A549 (cell line): Measurements from ENCODE around the gene GNB1L.

Experiments used
- CEBPB ChIP-seq, 2 experiments: fragments of >200 bp in 1 of 2; sonication (Bioruptor Twin) in 1 of 2; formaldehyde crosslinking in 1 of 2; IDR thresholded peaks; 2 replicates each; pipeline ENCODE4 v1.6.1; 2012 to 2016
- MAZ ChIP-seq: fragments of 150-350 bp; IDR thresholded peaks from 2 replicates; pipeline ENCODE4 v1.6.1; 2014; ENCODE audit warnings: antibody characterized with exemption, low read depth, low read length, borderline replicate concordance
- MYC ChIP-seq: IDR thresholded peaks from 2 replicates; pipeline ENCODE4 v1.6.1; 2012; ENCODE audit warnings: mild to moderate bottlenecking, inconsistent platforms, low read length, improper control_type of control experiment, borderline replicate concordance
- POLR2A ChIP-seq: IDR thresholded peaks from 2 replicates; pipeline ENCODE4 v1.6.1; 2012; ENCODE audit warnings: mild to moderate bottlenecking, low read length
- RAD21 ChIP-seq, 2 experiments: fragments of >200 bp in 1 of 2; sonication (Bioruptor Twin) in 1 of 2; formaldehyde crosslinking in 1 of 2; IDR thresholded peaks in 1 of 2; conservative IDR thresholded peaks in 1 of 2; 2 replicates in 1 of 2; 3 replicates in 1 of 2; pipeline ENCODE4 v1.6.1; 2012 to 2018; ENCODE audit warnings: inconsistent platforms in 1 of 2
- SREBF2 ChIP-seq: fragments of 450-650 bp; IDR thresholded peaks from 2 replicates; pipeline ENCODE4 v1.6.1; 2014; ENCODE audit warnings: mild to moderate bottlenecking, moderate library complexity
- ZNF302 ChIP-seq: fragments of 250-450 bp; sonication (Bioruptor Pico); IDR thresholded peaks from 2 replicates; pipeline ENCODE4 v1.9.0; 2021; ENCODE audit warnings: inconsistent platforms, mild to moderate bottlenecking, moderate library complexity
- TF ChIP-seq, protein P1 (sequence below): IDR thresholded peaks from 2 replicates; pipeline ENCODE4 v1.6.1; 2012
- TF ChIP-seq, protein P2 (sequence below): fragments of >200 bp; sonication (Bioruptor Twin); formaldehyde crosslinking; IDR thresholded peaks from 3 replicates; pipeline ENCODE4 v1.5.1; 2016
- TF ChIP-seq, protein P3 (sequence below): IDR thresholded peaks from 2 replicates; pipeline ENCODE4 v1.6.1; 2012

DNA sequence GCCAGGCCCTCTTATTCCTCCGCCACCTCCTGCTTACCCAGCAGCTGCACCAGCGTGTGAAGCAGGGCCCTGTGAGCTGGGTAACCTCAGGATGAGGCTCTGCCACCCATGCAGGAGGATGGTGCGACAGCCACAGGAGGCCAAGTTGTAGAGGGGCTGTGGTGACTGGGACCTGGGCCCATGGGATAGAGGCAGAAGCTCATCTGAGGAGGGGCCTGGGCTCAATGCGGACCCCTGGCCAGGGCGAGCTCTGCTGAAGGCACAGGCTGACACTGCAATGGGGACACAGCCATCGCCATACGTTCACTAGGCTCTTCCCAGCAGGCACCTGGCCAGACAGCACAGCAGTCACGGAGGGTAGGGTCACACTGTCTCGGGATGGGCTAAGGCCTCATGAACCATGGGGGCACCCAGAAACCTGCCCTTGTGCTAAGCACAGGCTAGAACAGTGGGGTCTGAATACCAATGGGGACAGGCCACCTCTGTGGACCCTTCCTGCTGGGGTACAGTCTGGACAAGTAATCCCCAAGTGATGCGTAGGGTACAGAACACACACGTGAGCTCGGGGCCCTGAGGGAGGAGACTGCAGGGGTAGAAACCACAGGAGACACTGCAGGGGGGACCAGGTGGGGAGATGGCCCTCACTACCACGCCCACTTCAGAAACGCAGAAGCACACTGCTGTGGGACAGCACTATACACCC, 35.3 kb downstream of the GNB1L start:
- TF ChIP-seq POLR2A (no peak), ZNF302 (no peak), CEBPB (IDR thresholded peaks at IDR 0.05) (no peak), SREBF2 (no peak), MAZ (no peak), MYC (no peak), RAD21 (conservative IDR thresholded peaks at IDR 0.05 in 1 of 2, IDR thresholded peaks at IDR 0.05 in 1 of 2) (no peak)
- TF ChIP-seq, protein P1, sequence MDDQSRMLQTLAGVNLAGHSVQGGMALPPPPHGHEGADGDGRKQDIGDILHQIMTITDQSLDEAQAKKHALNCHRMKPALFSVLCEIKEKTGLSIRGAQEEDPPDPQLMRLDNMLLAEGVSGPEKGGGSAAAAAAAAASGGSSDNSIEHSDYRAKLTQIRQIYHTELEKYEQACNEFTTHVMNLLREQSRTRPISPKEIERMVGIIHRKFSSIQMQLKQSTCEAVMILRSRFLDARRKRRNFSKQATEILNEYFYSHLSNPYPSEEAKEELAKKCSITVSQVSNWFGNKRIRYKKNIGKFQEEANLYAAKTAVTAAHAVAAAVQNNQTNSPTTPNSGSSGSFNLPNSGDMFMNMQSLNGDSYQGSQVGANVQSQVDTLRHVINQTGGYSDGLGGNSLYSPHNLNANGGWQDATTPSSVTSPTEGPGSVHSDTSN, result no peak
- TF ChIP-seq, protein P2, sequence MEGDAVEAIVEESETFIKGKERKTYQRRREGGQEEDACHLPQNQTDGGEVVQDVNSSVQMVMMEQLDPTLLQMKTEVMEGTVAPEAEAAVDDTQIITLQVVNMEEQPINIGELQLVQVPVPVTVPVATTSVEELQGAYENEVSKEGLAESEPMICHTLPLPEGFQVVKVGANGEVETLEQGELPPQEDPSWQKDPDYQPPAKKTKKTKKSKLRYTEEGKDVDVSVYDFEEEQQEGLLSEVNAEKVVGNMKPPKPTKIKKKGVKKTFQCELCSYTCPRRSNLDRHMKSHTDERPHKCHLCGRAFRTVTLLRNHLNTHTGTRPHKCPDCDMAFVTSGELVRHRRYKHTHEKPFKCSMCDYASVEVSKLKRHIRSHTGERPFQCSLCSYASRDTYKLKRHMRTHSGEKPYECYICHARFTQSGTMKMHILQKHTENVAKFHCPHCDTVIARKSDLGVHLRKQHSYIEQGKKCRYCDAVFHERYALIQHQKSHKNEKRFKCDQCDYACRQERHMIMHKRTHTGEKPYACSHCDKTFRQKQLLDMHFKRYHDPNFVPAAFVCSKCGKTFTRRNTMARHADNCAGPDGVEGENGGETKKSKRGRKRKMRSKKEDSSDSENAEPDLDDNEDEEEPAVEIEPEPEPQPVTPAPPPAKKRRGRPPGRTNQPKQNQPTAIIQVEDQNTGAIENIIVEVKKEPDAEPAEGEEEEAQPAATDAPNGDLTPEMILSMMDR, result no peak
- TF ChIP-seq, protein P3, sequence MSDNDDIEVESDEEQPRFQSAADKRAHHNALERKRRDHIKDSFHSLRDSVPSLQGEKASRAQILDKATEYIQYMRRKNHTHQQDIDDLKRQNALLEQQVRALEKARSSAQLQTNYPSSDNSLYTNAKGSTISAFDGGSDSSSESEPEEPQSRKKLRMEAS, result no peak
